T-helper 1 cell treated with Interleukin-12 subunit alpha and Interleukin-12 subunit beta and Interleukin-4 antibody, amounts not matched to agents 30 ng/mL and 1 ng/mL, for 36 hours (primary cell): ENCODE results near the gene WIPF1. TPM values are rescaled to one million over a fixed set of nuclear protein-coding genes. Genes with fewer than 3 reads are reported as not detected.
"Not testable (repeated sequence)": the region's sequence is repeated elsewhere in the genome, so short reads cannot be mapped to it uniquely, and the experiment has no call there.

ENCODE experiments used
- intact Hi-C: fragments of 100-400 bp; cut with micrococcal nuclease; formaldehyde crosslinking; loops from one replicate; pipeline ENCODE4 v1.15.1; 2024
- total RNA-seq: library from RNA; stranded (reverse); gene quantifications from 2 replicates; pipeline ENCODE4 v1.2.3, GENCODE V29; 2022

Gene WIPF1
- total RNA-seq, 1 donor from 2014 or later = 587 TPM

GRCh38 chr2:174548646-174549045 is 49.0 kb downstream of the WIPF1 start:
- intact Hi-C loops = not testable (repeated sequence)

GRCh38 chr2:174548021-174548420 is 49.6 kb downstream of the WIPF1 start:
- intact Hi-C loops = not testable (repeated sequence)

- intact Hi-C loops = loop anchor here (1.0 to 2.0 kb wide), 2 partner anchors 22 to 85 kb away; no protein-coding TSS in a partner anchor
These were observed 50.8 kb downstream of the WIPF1 start for GRCh38 chr2:174546519-174547506.

- intact Hi-C loops = no loop called here
These were observed 52.4 kb downstream of the WIPF1 start for GRCh38 chr2:174545240-174545639.

GRCh38 chr2:174544802-174545201 is 52.8 kb downstream of the WIPF1 start:
- intact Hi-C loops = no loop called here

DNA sequence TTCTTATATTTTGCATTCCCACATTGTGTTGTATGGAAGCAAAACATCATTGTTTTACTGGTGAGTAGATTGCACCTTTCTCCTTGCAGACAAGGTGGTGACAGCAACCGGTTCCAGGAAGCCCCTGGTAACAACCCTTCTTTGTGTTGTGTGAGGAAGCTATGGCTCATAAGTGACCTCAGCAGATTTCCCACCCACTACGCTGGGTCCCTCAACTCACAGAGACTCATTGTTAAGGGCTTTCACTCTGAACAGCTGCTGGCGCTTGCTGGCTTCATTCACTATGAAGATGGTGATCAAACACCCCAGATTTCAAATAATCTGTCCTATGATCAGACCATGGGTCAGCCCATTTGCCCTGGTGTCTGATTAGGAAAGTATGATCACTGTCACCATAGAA is 53.4 kb downstream of the WIPF1 start:
- intact Hi-C loops = no loop called here

DNA sequence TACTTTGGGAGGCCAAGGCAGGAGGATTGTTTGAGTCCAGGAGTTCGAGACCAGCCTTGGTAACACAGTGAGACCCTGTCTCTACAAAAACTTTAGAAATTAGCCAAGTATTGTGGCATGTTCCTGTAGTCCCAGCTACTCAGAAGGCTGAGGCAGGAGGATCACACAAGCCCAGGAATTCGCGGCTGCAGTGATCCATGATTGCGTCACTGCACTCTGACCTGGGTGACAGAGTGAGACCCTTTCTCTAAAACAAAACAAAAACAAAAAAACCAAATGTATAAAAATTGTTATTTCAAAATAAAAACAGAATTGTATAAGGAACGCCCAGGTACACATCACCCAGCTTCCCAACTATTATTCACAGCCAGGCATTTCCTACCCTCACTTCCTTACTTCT is 56.7 kb downstream of the WIPF1 start:
- intact Hi-C loops = no loop called here

GRCh38 chr2:174535757-174536703 is 61.6 kb downstream of the WIPF1 start:
- intact Hi-C loops = no loop called here

GRCh38 chr2:174535083-174535482 is 62.5 kb downstream of the WIPF1 start:
- intact Hi-C loops = no loop called here

- intact Hi-C loops = no loop called here
These were observed 67.7 kb downstream of the WIPF1 start for GRCh38 chr2:174529916-174530315.

DNA sequence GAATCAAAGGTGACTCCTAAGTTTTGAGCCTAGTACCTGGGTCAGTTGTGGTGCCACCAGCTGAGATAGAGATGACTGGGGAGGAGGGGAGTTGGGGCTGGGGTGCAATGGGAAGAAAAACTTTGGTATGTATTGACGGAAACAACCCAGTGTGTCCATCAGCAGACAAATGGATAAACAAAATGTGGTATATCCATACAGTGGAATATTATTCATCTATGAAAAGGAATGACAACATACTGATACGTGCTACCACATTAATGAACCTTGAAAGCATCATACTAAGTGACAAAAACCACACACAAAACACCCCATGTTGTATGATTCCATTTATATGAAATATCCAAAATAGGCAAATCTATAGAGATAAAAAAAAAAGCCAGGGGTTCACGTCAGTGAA is 69.6 kb downstream of the WIPF1 start:
- intact Hi-C loops = no loop called here

DNA sequence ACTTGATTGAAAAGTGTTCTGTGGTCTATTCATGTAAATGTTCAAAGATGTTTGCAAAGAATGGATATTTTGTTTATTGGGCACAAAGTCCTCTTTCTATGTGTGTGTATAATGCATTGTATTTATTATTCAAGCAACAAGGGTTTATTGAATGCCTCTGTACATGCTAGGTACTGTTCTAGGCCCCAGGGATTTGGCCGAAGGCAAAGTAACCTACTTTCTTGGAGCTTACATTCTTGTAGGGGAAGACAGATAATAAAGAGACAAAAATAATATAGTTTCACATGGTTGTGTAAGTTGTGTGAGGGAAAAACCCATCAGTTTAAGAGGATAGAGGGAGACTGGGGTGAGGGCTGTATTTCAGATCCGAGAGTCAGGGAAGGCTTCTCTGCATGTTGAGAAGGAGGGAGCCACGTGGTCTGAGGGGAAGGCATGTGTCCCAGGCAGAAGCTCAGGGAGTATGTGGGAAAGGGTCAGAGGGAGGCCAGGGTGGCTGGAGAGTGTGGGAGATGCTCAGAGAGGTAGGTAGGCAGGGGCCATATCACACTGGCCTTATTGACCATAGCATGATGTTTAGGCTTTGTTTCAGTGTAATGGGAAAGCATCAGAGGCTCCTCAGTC is 70.4 kb downstream of the WIPF1 start:
- intact Hi-C loops = no loop called here

DNA sequence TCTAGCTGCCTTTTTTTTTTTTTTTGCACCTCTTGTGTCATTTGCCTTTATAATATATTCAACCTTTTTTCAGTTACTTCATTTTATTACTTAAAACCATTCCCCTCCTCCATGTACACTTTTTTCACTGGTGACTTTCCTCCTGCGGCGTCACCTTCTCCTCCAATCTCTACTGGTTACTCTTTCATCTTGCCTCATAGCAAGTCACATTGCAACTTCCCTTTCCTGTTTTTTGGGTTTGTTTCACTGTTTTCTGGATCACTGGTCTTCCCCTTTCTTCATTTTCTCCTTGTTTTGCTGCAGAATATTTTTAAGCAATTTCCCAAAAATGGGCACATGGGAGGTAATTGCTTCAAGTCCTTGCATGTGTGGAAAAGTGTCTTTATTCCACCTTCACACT is 73.1 kb downstream of the WIPF1 start:
- intact Hi-C loops = loop anchor here (2.0 kb wide), 1 partner anchor 22 kb away; no protein-coding TSS in a partner anchor

- intact Hi-C loops = loop anchor here (1.0 kb wide), 2 partner anchors 35 to 60 kb away; partner anchors contain the start of gene GPR155
These were observed 75.1 kb downstream of the WIPF1 start for GRCh38 chr2:174522553-174522952.

GRCh38 chr2:174518395-174518794 is 79.2 kb downstream of the WIPF1 start:
- intact Hi-C loops = no loop called here

DNA sequence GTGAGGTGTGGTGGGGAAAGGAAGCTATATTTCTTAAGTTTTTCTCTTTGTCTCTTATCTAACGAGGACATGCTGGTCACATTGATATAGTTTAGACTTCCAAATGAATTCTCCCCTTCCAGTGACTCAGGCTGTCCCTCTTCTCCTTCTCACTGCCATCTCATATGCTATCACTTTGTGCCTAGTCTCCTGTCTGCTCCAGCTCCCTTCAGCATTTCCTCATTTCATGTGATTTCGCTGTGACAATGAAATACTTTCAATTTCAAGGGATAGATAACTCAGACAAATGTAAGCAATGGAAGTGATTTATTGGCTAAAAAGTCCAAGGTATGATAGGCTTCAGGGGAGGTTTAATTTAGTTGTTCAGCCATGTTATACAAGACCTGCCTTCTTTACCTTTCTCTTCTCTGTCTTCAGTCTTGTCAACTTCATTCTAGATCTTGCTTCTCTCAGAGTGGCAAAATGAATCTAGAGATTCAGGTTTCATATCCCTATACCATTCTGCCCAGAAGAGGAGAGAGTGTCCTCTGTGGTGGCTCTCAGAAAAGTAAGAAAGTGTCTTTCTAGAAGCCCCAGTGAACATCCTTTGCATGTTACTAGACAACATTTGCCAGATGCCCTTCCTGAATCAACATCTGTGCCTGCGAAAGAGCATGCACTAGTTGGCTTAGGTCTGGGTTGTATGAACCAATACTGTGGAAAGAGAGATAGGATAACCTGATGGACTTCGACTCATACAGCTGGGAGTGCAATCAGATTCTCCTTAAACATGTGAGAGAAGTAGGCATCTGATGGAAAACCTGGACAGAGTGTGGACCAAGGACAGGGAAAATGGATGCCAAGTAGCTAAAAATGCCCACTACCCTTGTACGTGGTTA is 80.9 kb downstream of the WIPF1 start:
- intact Hi-C loops = no loop called here

- intact Hi-C loops = no loop called here
These were observed 85.3 kb downstream of the WIPF1 start for GRCh38 chr2:174512345-174512744.

GRCh38 chr2:174511580-174512260 is 85.9 kb downstream of the WIPF1 start:
- intact Hi-C loops = no loop called here

DNA sequence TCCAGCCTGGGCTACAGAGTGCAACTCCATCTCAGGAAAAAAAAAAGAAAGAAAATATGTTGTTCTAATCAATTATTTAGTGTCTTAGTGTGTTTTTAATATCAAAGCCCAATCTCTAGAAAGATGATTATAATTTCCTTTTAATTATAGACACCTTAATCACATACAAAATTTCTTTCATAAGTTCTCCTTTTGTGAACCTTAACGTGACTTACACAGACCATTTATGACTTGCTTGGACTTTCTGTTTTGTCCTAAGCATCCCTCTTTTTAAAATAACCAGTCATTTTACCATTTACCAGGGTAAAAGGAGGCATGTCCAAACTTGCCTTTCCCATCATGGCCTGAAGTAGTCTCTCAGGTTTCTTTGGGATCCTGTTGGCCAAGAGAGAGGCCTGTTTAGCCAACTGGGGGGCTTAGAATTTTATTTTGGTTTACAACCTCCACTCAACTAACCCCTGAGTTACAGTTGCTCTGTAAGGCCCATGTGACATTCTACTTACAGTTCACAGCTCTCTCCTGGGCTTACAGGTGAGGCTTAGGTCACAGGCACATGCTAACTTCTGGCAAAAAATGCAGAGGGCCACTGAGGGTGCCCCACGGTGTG is 86.9 kb downstream of the WIPF1 start:
- intact Hi-C loops = no loop called here
